Measurements from ENCODE around the gene SEC14L1.

GRCh38 chr17:77200711-77201110 lies 59.9 kb downstream of the SEC14L1 start:
- TF ChIP-seq CTCF (IDR thresholded peaks at IDR 0.05; ENCODE audit: borderline replicate concordance, extremely low read depth, low read length, poor library complexity, severe bottlenecking): no peak
- TF ChIP-seq EZH2 (IDR thresholded peaks at IDR 0.05; ENCODE audit: borderline replicate concordance, low read depth, low read length, severe bottlenecking): no peak
